Stimulated activated CD4-positive, alpha-beta T cell treated with anti-CD3 and anti-CD28 coated beads, Interleukin-1b, Interleukin-23, amount 100 ng/mL, for 24 hours (primary cell): Measurements from ENCODE around the gene ERMAP.
"Not testable (repeated sequence)": the region's sequence is repeated elsewhere in the genome, so short reads cannot be mapped to it uniquely, and the experiment has no call there.

Experiments
- DNase-seq, 4 experiments: peaks; one replicate each; pipeline ENCODE4 v3.0.0-alpha.2; 2020; ENCODE audit warnings: low read depth in 4 of 4, low spot score in 1 of 4

Gene ERMAP

DNA sequence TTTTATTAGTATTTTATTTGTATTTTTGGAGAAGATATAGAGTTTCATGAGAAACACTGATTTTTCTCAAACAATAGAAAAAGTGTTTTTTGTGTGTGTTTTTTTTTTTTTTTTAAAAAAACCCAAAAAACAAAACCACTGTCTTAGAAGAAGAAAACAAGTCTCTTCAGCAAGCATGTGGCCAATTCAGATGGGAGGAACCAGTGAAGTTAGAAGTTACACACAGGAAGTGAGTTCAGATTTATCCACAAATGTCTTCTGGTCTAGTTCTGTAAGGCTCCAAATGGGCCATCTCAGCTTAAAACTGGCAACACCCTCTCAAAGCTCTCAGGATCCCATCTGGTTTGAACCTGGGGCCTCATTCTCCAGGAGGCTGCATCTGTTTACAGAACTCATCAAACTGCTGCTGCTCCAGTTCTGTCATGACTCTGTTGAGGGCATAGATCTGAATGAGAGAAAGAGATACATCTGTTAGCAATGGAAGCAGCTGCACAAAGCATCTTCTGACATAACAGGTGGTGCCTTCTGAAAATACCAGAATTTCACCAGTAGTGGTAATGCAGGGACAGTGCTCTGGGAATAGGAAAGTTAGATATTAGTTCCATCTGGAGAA, 9.8 kb upstream of the ERMAP start:
- DNase-seq, result no peak

DNA sequence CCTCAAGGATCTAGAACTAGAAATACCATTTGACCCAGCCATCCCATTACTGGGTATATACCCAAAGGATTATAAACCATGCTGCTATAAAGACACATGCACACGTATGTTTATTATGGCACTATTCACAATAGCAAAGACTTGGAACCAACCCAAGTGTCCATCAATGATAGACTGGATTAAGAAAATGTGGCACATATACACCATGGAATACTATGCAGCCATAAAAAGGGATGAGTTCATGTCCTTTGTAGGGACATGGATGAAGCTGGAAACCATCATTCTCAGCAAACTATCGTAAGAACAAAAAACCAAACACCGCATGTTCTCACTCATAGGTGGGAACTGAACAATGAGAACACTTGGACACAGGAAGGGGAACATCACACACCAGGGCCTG, 2.1 kb upstream of the ERMAP start:
- not testable (repeated sequence) for DNase-seq

DNA sequence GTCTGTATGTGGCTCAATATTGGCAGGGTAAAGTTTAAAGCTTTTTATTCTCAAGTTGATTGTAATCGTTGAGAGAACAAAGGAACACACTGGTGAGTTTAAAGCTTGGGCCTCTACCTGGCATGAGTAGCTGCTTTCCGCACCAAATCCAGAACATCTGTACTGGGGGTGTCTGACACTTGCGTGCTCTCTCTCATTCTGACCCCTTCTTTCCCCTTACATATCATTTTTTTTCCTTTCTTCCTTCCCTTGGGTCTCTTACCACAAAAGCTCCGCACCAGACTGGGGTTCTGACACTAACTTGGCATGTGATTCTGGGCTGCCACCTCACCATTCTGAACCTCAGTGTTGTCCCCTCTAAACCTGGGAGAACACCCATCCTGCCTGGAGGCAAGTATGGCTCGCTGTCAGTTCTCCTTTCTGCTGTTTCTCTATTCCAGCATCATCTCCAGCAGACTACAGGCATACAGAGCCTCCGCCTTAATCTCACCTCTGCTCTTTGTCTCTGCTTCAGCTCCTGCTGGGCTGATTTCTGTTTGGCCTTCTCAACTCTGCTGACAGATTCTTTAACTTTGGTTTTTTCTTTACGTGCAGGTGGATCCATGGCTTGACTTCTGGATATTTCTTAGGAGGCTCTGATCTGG, 859 bp upstream of the ERMAP start:
- no peak for DNase-seq

DNA sequence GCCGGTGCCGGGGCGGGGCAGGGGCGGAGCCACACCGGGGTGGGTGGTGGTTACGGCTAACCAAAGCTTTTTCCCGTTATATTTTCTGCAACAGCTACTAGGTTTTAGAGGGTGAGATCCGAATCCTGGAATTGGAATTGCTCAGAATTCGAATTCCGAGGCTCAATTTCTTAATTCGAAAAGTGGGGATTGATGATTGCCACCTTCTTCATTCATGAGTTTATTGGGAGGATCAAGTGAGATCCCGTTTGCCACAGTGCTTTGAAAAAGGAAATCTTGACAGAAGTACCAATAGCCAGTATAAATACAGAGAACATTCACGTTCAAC, 482 bp downstream of the ERMAP start:
- DNase-seq, result no peak

DNA sequence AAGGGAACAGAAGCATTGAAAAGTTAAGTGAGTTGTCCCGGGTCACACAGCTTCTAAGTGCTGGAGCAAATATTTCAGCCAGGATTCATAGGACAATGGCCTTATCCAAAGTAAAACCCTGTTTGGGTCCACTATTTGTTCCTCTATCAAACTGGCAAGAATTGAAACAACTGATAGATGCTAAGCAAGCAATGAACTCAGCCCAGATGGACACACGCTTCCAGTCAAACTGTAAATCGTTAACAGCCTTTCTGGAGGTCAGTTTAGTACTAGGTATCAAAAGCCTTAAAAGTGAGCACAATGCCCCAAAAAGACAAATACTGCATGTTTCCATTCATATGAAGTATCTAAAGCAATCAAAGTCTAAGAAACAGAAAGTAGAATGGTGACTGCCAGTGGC, 1.1 kb downstream of the ERMAP start:
- DNase-seq, result no peak

DNA sequence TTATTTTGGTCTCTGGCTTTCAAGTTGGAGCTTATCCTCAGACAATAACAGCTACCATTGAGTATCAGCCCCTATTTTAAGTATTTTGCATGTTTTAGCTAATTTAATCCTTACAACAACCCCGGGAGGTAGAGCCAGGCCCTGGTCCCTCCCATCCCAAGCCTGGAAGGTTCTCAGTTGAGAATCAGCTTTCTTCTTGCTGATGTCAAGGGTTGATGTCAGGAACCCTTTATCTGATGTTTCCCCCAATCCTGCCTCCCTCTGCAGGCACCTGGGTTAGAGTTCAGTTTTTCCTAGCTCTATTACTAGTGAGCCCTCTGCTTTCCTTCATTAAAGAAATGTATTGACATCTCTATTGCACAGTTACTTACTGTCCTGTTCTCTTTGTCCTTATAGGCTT, 3.9 kb downstream of the ERMAP start:
- no peak for DNase-seq

DNA sequence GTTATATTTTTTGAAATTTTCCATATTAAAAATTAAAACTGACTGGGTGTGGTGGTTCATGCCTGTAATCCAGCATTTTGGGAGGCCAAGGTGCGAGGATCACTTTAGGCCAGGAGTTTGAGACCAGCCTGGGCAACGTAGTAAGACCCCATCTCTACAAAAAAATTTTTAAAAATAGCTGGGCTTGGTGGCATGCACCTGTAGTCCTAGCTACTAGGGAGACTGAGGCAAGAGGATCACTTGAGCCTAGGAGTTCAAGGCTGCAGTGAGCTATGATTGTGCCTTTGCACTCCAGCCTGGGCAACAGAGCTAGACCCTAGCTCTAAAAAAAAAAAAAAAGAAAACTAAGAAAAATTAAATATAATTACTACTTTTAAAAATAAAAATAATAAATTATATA, 4.8 kb downstream of the ERMAP start:
- no peak for DNase-seq

DNA sequence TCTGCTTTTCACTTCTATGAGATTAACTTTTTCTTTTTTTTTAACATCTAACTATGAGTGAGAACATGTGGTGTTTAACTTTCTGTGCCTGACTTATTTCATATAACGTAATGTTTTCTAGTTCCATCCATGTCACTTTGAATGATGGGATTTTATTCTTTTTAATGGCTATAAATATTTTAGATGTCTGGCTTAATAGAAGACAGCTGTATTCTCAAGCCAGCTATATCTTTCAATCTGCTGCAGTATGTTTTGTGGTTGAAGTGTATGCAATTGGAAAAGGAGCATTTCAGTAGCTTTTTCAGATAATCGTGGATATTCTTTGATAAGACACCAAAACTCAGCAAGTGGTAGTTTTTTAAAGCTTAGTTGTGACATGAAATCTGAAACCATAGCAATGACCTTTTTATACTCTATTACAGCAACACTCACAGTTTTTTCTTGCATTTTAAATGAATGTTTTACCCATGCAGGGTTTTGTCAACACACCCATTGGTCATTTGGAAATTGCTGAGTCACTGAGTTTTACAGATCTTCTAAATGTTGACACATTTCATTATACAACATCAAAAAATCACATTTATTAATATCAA, 6.0 kb downstream of the ERMAP start:
- DNase-seq, result no peak

DNA sequence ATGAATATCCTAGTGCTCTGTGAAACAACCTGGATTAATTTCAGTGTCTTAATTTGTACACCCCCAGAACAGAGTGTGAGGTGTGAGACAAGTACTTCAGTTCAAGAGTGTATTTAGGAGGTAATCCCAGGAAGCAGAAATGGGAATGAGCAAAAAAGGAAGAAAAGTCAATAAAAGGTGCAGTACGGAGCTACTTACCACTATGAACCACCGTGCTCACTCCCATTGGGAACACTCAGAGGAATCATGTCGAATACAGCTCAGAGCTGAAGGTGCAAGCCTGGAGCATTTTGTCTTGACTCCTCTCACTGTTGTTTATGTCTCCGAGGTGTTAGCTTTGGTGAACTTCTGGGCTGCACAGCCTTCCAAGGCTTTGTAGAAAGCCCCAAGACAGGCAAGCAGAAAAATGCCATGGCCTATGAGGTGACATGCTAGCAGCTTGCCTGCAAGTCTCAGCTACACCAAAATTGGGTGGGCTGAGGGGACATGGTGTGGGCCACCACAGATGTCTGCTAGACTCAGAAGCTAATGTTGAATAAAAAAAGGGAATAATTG, 7.6 kb downstream of the ERMAP start:
- no peak for DNase-seq

DNA sequence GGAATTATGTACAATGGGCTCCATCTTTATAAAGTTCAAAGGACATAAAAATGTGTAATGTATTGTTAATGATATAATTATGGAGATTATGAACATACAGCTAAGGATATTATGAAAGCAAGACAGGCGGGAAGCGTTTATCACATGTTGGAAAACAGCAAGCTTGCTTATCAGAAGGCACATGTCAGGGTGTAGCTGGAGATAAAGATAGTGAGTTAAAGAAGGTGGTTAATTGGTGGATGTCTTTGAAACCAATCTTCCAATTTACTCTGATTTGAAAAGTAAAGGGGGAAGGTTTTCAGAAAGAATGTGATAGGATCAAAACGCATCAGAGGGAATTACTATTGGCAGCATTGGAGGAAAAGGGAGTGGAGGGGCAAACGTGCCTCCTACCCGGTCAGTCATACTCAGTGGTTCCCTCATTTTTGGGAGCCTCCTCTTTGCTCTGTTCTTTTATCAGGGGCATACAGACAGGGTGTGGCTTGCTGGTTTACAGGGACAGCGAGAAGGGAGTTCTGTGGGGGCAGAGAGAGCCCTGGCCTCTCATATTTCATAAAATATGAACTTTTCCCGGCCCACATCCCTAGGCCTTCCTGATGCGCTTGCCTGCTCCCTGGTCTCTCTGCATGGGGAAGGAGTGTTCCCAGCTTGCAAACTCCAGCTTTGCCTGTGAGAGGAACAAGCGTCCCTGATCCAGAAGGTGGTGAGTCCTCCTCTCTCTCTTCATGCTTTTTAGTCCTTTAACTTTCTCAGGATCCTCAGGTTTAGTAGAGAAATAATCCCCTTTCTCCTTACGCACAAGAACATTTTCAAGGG, 8.3 kb downstream of the ERMAP start:
- no peak for DNase-seq

DNA sequence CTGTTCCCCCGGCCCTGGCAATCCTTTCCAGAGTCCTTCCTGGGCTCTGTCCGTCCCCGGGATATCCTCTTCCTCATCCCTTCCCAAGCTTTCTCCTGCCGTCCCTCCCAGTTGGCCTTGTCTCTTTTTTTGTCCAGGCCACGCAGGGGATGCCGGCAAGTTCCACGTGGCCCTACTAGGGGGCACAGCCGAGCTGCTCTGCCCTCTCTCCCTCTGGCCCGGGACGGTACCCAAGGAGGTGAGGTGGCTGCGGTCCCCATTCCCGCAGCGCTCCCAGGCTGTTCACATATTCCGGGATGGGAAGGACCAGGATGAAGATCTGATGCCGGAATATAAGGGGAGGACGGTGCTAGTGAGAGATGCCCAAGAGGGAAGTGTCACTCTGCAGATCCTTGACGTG, 13.7 kb downstream of the ERMAP start:
- no peak for DNase-seq

DNA sequence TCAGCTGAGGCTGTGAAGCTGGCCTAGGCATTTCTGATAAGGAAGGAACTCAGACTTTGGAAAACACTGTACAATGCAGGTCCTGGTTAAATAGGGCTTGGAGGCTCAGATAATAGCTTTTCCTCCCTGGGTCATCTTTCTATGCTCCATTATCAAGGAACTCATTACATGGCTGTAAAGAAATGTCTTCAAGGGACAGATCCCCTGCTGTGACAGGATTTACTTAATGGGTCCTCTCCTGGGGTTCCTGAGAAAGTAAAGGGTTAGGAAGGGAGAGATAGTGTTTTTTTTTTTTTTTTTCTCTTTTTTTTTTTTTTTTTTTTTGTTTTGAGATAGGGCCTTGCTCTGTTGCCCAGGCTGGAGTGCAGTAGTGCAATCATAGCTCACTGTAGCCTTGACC, 14.4 kb downstream of the ERMAP start:
- no peak for DNase-seq

DNA sequence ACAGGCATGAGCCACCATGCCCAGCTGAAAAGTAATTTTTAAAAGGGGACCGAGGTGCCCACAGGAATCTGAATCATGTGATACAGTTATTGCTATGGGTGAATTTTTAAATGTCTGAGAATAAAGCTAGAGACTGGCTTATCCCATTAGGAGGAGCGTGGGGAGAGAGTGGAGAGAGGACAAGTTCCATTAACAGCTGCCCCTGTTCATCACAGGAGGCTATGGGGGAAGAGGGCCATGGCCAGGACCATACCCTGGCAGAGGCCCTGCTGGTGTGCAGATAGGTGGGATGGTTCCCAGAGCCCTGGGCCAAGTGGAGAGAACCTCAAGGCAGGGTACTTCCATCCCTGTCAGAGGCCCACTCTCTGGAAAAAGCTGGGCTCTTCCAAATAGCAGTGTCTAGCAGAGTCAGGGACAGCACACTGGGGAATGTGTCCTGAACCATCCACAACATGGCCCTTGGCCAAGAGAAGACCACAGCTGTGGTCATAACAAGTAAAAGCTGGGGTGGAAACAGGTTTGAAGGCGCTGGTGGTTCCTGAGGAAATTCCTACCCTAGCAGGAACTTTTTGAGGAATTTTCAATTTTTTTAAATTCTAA, 15.8 kb downstream of the ERMAP start:
- no peak for DNase-seq

DNA sequence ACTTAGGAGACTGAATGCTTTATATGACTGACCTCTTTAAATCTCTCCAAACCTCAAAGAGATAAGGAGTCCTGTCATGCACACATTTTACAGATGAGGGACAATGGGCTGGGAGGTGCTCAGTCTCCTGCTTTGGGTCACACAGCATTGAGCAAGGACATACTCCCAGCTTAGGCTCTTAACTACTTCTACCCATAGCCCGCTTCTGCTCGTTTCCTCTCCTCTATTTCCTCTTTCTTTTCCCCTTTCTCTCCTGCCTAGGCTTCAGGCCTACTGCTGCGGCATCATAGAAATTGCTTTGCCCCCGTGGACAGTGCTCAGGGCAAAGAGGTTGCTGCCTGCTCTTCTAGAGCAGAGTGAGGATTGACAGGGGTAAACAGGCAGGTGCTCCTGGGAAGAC, 17.1 kb downstream of the ERMAP start:
- DNase-seq, result no peak

DNA sequence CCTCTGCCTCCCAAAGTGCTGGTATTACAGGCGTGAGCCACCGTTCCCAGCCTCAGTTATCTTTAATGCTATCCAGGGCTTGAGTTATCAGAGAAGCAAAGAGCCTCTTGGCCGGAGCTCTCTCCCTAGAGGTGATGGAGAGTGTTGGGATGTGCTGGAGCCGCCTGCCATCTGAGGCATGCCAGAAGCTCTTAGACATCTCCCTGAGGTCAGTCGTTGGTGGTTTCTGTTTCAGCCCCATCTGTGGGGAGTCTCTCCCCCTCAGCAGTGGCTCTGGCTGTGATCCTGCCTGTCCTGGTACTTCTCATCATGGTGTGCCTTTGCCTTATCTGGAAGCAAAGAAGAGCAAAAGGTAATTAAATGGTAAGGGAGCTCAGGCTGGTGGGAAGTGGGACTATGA, 17.9 kb downstream of the ERMAP start:
- no peak for DNase-seq

DNA sequence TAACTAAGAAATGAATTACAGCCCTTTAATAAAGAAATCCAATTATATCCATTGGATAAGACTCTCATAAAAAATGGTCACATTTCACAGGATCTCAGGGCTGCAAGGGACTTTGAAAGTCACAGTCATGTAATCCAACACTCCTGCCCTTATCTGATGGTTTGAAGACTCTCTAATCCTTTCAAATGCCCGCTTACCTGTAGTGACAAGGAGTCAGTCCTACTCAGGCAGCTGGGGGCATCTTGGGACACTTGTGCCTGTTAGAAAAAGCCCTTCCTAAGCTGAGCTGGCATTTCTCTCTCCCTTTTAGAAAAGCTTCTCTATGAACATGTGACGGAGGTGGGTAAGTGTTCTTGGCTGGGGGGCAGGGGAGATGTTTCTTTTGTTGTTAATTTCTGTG, 18.5 kb downstream of the ERMAP start:
- no peak for DNase-seq

DNA sequence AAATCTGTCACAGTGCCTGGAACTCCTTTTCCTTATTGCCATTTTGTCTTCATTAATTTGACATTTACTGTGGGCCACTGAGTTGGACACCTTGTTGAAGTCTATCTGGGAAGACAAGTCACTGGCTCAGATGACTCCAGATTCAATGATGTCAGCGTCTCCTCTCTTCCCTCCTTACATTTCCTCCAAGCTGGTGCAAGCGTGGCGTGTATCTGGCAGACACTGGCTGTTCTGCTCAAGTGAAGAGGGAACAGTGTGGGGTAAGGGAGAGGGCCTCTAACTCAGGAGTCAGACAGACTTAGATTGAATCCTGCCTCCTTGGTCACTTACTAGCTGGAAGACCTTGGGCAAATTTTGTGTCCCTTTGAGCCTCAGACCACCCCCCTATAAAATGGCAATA, 20.8 kb downstream of the ERMAP start:
- DNase-seq, result no peak

DNA sequence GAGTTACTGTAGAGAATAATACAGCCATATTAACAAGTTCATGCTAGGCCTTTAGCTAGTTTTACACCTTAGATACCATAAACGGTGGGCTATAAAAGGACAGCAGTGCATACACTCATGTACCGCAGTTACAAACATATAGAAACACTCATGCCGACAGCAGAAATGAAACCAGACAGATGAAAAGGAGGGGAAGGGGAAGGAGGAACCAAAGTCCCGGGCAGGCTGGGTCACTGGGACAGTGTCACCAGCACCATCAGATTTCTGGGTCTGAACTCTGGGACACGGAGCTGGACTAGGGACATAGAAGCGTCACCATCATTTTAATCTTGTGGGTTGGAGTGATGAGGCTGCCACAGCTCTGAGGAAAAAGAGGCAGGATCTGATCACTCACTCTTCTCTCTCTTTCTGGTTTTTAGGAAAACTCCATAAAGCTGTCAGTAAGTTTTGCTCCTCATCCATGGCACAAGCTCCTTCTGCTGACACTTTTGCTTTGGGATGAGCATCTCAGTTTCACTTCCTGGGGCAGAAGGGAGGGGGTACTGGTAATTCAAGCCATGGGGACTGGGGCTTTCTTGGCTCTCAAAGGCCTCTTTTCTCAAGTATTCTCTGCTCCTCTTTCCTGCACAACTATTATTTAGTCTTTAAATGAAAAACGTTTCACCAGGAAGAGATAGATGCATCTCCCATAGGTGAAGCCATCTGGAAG, 21.7 kb downstream of the ERMAP start:
- DNase-seq, result no peak

DNA sequence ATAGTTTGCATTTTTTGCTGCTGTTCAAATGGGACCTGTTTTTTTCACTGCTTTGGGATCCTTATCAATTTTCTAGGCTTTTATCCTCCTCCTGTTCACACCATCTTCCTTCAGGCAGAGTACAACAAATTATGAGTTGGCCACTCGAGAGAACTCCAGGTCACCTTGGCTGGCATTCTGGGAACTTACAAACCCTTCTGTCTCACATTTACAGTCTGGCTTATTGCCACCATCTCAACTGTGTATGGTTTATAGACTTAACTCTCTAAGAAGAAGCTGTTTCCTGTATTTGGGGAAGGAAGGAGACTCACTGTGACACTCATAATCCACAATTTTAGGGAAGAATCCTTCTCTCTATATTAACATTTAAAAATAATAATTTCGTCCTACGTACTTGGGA, 24.1 kb downstream of the ERMAP start:
- no peak for DNase-seq

DNA sequence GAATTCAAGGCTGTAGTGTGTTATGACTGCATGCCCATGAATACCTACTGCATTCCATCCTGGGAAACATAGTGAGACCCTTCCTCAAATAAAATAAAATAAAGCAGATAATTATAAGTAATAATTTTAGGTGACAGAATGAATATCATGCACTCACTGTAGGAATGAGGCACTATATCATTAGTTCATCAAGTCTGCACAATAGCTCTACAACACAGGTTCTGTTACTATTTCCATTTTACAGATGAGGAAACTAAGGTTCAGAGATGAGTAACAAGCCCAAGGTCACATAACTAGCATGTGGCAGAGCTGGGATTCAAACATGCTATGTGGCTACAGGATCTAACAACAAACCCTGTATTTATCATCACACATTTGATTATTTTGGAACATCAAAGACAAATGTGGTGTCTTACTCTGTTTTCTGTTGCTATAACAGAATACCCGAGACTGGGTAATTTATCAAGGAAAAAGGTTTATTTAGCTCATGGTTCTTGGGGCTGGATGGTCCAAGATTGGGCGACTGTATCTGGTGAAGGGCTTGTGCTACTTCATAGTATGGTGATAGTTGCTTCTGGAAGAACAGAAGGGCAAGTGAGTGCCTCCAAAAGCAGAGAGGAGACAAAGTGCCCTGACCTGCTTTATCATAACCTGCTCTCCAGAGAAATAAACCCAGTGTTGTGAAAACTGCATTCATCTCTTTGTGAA, 24.7 kb downstream of the ERMAP start:
- no peak for DNase-seq
